ENCODE results near the gene IL1R2.

GRCh38 chr2:102024410-102024809 lies 32.6 kb downstream of the IL1R2 start:
- TF ChIP-seq CTCF (conservative IDR thresholded peaks at IDR 0.05; ENCODE audit: low read length) (no peak), EZH2phosphoT487 (IDR thresholded peaks at IDR 0.05; ENCODE audit: borderline replicate concordance, low read depth, low read length) (no peak)

Data from OCI-LY7 (cell line).